ENCODE data around the gene TAC4.

Gene TAC4

GRCh38 chr17:49839455-49839854 lies 8.4 kb downstream of the TAC4 start:
- ChIA-PET POLR2A (no interaction called here), CTCF (no interaction called here)
- TF ChIP-seq BHLHE40 (IDR thresholded peaks at IDR 0.05; ENCODE audit: borderline replicate concordance) (no peak), NFRKB (IDR thresholded peaks at IDR 0.05) (no peak), ELF4 (IDR thresholded peaks at IDR 0.05) (no peak), FOXK2 (IDR thresholded peaks at IDR 0.05) (no peak)
- DNase-seq (ENCODE audit: extremely low spot score) = no peak

GRCh38 chr17:49836111-49837030 lies 11.5 kb downstream of the TAC4 start:
- no peak for DNase-seq (ENCODE audit: extremely low spot score)
- TF ChIP-seq SUZ12 (IDR thresholded peaks at IDR 0.05) (no peak), FOXA1 (IDR thresholded peaks at IDR 0.05) (no peak), NFRKB (IDR thresholded peaks at IDR 0.05) (no peak), HDGF (IDR thresholded peaks at IDR 0.05; ENCODE audit: borderline replicate concordance) (no peak), SP1 (IDR thresholded peaks at IDR 0.05) (no peak), ELF4 (IDR thresholded peaks at IDR 0.05) (no peak), FOXK2 (IDR thresholded peaks at IDR 0.05) (no peak), ZNF384 (IDR thresholded peaks at IDR 0.05) (no peak), LEF1 (IDR thresholded peaks at IDR 0.05; ENCODE audit: borderline replicate concordance) (no peak), ARNT (IDR thresholded peaks at IDR 0.05) (no peak), FOXM1 (IDR thresholded peaks at IDR 0.05; ENCODE audit: borderline replicate concordance) (no peak), BHLHE40 (IDR thresholded peaks at IDR 0.05; ENCODE audit: borderline replicate concordance) (no peak), CTBP1 (IDR thresholded peaks at IDR 0.05; ENCODE audit: borderline replicate concordance) (no peak), PKNOX1 (IDR thresholded peaks at IDR 0.05) (no peak), TARDBP (IDR thresholded peaks at IDR 0.05) (no peak), L3MBTL2 (conservative IDR thresholded peaks at IDR 0.05) (no peak)
- ChIA-PET CTCF (interaction anchor here (0.7 kb wide), 1 partner anchor 244 kb away, joined by 3 read pairs; no protein-coding TSS in a partner anchor), POLR2A (no interaction called here)

- ChIA-PET CTCF (no interaction called here), POLR2A (no interaction called here)
- no peak for TF ChIP-seq NFRKB (IDR thresholded peaks at IDR 0.05)
- no peak for TF ChIP-seq TARDBP (IDR thresholded peaks at IDR 0.05)
- TF ChIP-seq FOXK2 (IDR thresholded peaks at IDR 0.05) = no peak
- no peak for TF ChIP-seq FOXA1 (IDR thresholded peaks at IDR 0.05)
- no peak for TF ChIP-seq FOXM1 (IDR thresholded peaks at IDR 0.05; ENCODE audit: borderline replicate concordance)
- TF ChIP-seq L3MBTL2 (conservative IDR thresholded peaks at IDR 0.05) = no peak
- TF ChIP-seq BHLHE40 (IDR thresholded peaks at IDR 0.05; ENCODE audit: borderline replicate concordance) = no peak
- no peak for TF ChIP-seq LEF1 (IDR thresholded peaks at IDR 0.05; ENCODE audit: borderline replicate concordance)
- no peak for TF ChIP-seq CTBP1 (IDR thresholded peaks at IDR 0.05; ENCODE audit: borderline replicate concordance)
- TF ChIP-seq PKNOX1 (IDR thresholded peaks at IDR 0.05) = no peak
- TF ChIP-seq SP1 (IDR thresholded peaks at IDR 0.05) = no peak
- TF ChIP-seq ELF4 (IDR thresholded peaks at IDR 0.05) = no peak
- TF ChIP-seq HDGF (IDR thresholded peaks at IDR 0.05; ENCODE audit: borderline replicate concordance) = no peak
- TF ChIP-seq ARNT (IDR thresholded peaks at IDR 0.05) = no peak
- no peak for TF ChIP-seq SUZ12 (IDR thresholded peaks at IDR 0.05)
- no peak for TF ChIP-seq ZNF384 (IDR thresholded peaks at IDR 0.05)
- no peak for DNase-seq (ENCODE audit: extremely low spot score)
These were observed 12.4 kb downstream of the TAC4 start for GRCh38 chr17:49835472-49835871.

- ChIA-PET POLR2A (no interaction called here), CTCF (no interaction called here)
- TF ChIP-seq SUZ12 (IDR thresholded peaks at IDR 0.05) (no peak), BHLHE40 (IDR thresholded peaks at IDR 0.05; ENCODE audit: borderline replicate concordance) (no peak), LEF1 (IDR thresholded peaks at IDR 0.05; ENCODE audit: borderline replicate concordance) (no peak), NFRKB (IDR thresholded peaks at IDR 0.05) (no peak), FOXM1 (IDR thresholded peaks at IDR 0.05; ENCODE audit: borderline replicate concordance) (no peak), ARNT (IDR thresholded peaks at IDR 0.05) (no peak), ZNF384 (IDR thresholded peaks at IDR 0.05) (no peak)
- DNase-seq (ENCODE audit: extremely low spot score) = no peak
These were observed 13.6 kb downstream of the TAC4 start for GRCh38 chr17:49834118-49834743.

GRCh38 chr17:49832840-49833599 lies 14.8 kb downstream of the TAC4 start:
- ChIA-PET CTCF (no interaction called here), POLR2A (no interaction called here)
- TF ChIP-seq ELF4 (IDR thresholded peaks at IDR 0.05) (no peak), FOXM1 (IDR thresholded peaks at IDR 0.05; ENCODE audit: borderline replicate concordance) (no peak)
- DNase-seq (ENCODE audit: extremely low spot score) = no peak

GRCh38 chr17:49830605-49831004 lies 17.3 kb downstream of the TAC4 start:
- POLR2A ChIA-PET = no interaction called here
- DNase-seq (ENCODE audit: extremely low spot score) = no peak
- TF ChIP-seq FOXA1 (IDR thresholded peaks at IDR 0.05) (no peak), HDGF (IDR thresholded peaks at IDR 0.05; ENCODE audit: borderline replicate concordance) (no peak), L3MBTL2 (conservative IDR thresholded peaks at IDR 0.05) (no peak), TARDBP (IDR thresholded peaks at IDR 0.05) (no peak), FOXM1 (IDR thresholded peaks at IDR 0.05; ENCODE audit: borderline replicate concordance) (no peak), SP1 (IDR thresholded peaks at IDR 0.05) (no peak), SUZ12 (IDR thresholded peaks at IDR 0.05) (no peak), ELF4 (IDR thresholded peaks at IDR 0.05) (no peak), LEF1 (IDR thresholded peaks at IDR 0.05; ENCODE audit: borderline replicate concordance) (no peak), ARNT (IDR thresholded peaks at IDR 0.05) (no peak), BHLHE40 (IDR thresholded peaks at IDR 0.05; ENCODE audit: borderline replicate concordance) (no peak)
- CTCF ChIA-PET = no interaction called here

All from HEK293T (cell line).